HT-29 (cell line): ENCODE data around the gene EGLN1. TPM values are rescaled to one million over a fixed set of nuclear protein-coding genes. Genes with fewer than 3 reads are reported as not detected.
A peak's percentile ranks its signal among the peaks of the same experiment; 100 is the strongest.
"Not testable (repeated sequence)": the region's sequence is repeated elsewhere in the genome, so short reads cannot be mapped to it uniquely, and the experiment has no call there.

Source experiments
- DNase-seq: peaks from one replicate; pipeline ENCODE4 v3.0.0-alpha.2; 2015; ENCODE audit warnings: low spot score
- total RNA-seq: library from RNA; depleted of rRNA; stranded (reverse); fragments of >200 nt; shearing (Covaris generic); gene quantifications from 2 replicates; pipeline ENCODE4 v1.2.3, GENCODE V29; 2014; rRNA removed

The EGLN1 gene
- total RNA-seq = 21.1 and 21.8 TPM in 2 replicates

GRCh38 chr1:231421971-231422797, at the start of gene EGLN1:
EGLN1 (minus strand) TSS chr1:231422287; CDS start chr1:231421888, 399 bp downstream.
- DNase-seq = peak; percentile 82

GRCh38 chr1:231471500-231471899, 49.4 kb upstream of the EGLN1 start:
- DNase-seq = not testable (repeated sequence)

DNA sequence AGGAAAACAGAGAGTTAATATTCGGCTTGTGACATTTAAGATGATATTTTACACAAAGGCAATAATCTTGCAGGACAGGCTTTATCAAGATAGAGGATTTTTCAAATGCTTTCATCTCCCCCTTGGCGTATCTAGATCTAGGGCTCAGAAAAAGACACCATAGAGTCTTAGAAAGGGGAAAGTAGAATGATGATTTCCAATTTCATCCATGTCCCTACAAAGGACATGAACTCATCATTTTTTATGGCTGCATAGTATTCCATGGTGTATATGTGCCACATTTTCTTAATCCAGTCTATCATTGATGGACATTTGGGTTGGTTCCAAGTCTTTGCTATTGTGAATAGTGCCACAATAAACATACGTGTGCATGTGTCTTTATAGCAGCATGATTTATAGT, 48.9 kb upstream of the EGLN1 start:
- not testable (repeated sequence) for DNase-seq

GRCh38 chr1:231467986-231468385, 45.9 kb upstream of the EGLN1 start:
- DNase-seq = no peak

- no peak for DNase-seq
These were observed 43.0 kb upstream of the EGLN1 start for GRCh38 chr1:231465051-231465450.

GRCh38 chr1:231463541-231463940, 41.5 kb upstream of the EGLN1 start:
- no peak for DNase-seq

DNA sequence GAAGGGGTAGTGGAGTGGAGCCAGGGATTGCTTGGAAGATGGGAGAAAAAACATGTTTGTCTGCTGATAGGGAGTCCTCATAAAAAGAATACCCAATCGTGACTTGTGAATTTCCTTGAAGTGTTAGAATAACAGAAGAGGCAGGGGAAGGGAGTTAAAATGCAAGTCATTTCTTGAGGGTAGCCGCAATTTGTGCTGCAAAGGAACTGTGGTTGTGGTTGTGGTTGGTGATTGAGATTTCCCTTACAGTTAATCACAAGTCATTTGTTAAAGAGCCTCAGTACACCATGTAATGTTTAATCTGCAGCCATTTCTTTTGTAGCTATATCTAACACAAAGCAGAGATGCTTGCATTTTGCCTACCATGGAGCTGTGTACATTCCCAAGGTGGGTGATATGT, 38.5 kb upstream of the EGLN1 start:
- no peak for DNase-seq

DNA sequence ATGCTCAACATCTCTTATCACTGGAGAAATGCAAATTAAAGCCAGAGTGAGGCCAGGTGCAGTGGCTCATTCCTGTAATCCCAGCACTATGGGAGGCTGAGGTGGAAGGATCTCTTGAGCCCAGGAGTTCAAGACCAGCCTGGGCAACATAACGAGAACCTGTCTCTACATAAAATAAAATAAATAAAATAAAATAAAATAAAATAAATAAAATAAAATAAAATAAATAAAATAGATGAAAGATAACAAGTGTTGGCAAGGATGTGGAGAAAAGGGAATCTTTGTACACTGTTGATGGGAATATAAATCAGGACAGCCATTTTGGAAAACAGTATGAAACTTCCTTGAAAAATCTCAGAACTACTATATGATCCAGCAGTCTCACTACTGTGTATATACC, 37.4 kb upstream of the EGLN1 start:
- DNase-seq = not testable (repeated sequence)

- DNase-seq = not testable (repeated sequence)
These were observed 35.9 kb upstream of the EGLN1 start for GRCh38 chr1:231457956-231458355.

DNA sequence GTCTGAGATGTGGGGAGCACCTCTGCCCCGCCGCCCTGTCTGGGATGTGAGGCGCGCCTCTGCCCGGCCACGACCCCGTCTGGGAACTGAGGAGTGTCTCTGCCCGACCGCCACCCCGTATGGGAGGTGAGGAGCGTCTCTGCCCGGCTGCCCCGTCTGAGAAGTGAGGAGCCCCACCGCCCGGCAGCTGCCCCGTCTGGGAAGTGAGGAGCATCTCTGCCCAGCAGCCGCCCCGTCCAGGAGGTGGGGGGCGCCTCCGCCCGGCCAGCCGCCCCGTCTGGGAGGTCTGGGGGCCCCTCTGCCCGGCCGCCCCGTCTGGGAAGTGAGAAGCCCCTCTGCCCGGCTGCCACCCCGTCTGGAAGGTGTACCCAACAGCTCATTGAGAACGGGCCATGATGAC, 32.0 kb upstream of the EGLN1 start:
- not testable (repeated sequence) for DNase-seq

DNA sequence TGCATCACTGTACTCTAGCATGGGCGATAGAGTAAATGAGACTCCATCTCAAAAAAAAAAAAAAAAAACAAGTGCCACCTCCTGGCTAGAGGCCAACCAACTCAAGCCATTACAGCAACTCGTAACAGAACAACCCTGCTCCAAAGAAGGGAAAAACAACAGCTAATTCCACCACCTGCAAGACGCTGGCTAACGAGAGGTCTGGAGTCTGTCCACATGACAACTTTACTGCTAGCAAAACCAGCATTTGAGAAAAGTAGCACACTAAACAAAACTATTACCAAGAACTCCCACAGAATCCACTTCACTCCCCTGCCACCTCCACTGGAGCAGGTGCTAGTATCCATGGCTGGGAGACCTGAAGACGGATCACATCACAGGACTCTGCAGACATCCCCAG, 24.1 kb upstream of the EGLN1 start:
- DNase-seq = no peak

DNA sequence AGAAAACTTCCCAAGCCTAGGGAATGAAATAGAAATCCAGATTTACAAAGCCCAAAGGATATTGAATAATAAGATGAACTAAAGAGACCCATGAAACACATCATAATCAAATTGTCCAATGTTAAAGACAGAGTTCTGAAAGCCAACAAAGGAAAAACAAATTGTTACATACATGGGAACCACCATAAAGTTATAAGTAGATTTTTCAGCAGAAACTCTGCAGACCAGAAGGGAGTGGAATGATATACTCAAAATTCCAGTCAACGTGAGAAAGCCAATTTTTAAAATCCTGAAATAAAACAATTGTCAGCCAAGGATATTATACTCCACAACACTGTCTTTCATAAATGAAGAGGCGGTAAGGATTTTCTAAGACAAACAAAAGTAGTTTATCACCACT, 22.0 kb upstream of the EGLN1 start:
- no peak for DNase-seq

DNA sequence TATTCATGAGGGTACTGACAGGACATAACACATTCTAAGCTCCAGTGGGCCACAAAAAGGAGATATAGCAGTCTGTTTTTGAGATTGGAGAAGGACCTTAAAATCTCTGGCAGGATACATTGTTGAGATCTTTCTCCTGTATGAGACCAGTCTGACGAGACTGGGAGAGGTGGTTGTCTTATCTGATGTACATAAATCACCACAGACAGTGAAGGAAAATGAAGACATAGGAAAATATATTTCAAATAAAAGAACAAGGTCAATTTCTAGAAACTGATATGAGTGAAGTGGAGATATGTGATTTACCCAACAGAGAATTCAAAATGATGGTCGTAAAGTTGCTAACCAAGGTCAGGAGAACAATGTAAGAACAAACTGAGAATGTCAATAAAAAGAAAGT, 21.3 kb upstream of the EGLN1 start:
- DNase-seq = no peak

GRCh38 chr1:231442735-231443134, 20.6 kb upstream of the EGLN1 start:
- DNase-seq = no peak

DNA sequence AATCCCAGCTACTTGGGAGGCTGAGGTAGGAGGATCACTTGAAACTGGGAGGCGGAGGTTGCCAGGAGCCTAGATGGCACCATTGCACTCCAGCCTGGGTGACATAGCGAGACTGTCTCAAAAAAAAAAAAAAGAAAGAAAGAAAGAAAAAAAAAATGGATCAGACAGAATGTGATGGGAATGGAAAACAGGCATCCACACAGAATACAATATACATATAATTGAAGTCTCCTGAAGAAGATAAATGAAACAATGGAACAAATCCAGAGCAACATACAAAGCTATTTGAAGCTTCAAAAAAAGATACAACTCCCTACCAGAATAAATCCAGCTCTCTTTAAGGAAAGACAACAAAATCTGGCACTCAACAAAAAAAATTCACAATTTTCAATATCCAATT, 10.9 kb upstream of the EGLN1 start:
- DNase-seq = no peak

DNA sequence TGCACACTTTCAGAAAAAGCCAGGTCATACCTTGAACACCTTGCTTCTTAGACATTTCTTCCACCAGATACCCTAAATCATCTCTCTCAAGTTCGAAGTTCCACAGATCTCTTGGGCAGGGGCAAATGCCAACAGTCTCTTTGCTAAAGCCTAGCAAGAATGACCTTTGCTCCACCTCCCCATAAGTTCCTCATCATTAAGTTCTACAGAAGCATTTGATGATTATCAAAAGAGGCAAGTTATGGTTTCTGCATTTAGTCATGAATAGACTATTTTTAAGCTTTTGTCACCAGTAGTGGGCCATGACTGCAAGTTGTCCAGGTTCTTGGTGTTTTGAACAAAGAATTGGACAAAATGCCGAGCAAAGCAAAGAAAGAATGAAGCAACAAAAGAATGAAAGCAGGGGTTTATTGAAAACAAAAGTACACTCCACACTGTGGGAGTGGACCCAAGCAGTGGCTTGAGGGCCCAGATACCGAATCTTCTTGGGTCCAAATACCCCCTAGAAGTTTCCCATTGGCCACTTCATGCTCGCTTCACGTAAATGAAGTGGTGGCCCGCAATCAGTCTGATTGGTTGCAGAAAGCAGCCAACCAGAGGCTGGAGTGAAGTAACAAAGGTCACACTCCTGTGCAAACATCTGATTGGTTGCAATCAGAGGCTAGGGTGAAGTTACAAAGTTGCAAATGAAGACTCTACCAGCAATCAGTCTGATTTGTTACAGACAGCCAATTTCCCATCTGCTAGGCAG, 9.8 kb upstream of the EGLN1 start:
- no peak for DNase-seq

- not testable (repeated sequence) for DNase-seq
These were observed 8.7 kb upstream of the EGLN1 start for GRCh38 chr1:231430678-231431352.

GRCh38 chr1:231428377-231428776, 6.3 kb upstream of the EGLN1 start:
- no peak for DNase-seq

DNA sequence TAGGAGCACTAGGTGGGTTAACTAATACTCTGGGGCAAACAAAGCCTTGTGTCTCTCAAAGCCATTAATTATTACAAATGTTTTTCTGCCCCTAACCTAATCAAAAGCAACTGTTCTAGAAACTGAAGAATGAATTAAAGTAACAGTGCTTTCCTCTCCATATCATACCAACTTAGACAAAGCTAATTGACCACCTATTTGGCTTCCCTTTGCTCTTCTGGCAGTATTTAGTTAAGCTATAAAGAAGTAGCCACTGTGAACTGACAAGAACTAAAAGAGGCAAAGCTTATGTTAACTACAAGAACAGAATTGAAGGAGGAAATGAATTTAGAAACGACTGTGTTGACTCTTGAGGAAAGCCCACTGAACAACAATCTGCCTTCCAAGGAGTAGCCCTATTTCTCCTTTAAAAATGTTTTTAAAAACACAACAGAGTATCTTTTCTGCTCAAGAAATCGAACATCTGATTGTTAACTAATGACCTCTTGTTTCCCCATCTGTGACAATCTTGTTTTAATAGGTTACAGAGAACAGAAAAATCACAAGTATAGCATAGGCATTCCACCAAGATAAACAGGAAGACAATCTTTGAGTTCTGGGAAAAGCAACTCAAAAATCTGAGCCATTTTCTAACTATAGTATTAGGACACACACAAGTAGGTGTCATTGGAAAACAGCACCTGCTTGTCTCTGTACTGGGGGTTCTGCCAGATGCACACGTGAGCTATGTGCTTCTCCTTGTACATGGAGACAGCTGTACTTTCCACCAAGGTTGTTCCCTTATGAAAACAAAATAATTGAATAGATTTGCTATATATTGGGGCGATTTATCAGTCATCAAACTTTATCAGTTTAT, 3.1 kb upstream of the EGLN1 start:
- DNase-seq = no peak

DNA sequence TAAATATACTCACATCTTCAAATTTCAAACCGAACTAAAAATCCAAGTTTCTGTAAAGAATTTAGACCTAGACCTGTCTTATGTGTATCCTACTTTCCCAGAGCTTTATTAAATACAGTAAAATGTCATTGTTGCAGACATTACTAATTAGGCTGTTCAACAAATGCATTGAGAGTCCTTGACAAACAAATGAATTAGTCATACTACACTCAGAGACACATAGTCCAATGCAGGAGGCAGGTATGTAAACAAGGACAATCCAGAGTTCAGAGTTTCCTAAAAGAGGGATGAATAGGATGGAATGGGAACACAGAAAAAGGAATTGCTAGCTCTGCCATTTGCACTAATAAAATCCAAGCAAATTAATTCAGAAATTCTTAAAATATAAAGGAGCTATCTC, 1.6 kb upstream of the EGLN1 start:
- DNase-seq = peak; percentile 45

GRCh38 chr1:231422798-231423309, 767 bp upstream of the EGLN1 start:
- no peak for DNase-seq
